Activated CD4-positive, alpha-beta memory T cell treated with anti-CD3 and anti-CD28 coated beads for 36 hours (primary cell): ENCODE results near the gene ANKS3. TPM values are rescaled to one million over a fixed set of nuclear protein-coding genes. Genes with fewer than 3 reads are reported as not detected.
A peak's percentile ranks its signal among the peaks of the same experiment; 100 is the strongest.

ENCODE experiments used
- CTCF ChIA-PET: fragments of 350-600 bp; sonication (Branson Sonifier 250); formaldehyde crosslinking; loops from one replicate; lab custom pipeline; 2021; ENCODE audit warnings: antibody characterized with exemption, inconsistent platforms; lab: Charles Lee
- POLR2A ChIA-PET: fragments of 350-600 bp; sonication (Branson Sonifier 250); formaldehyde crosslinking; loops from one replicate; lab custom pipeline; 2021; ENCODE audit warnings: antibody characterized with exemption; lab: Charles Lee
- DNase-seq: peaks from one replicate; pipeline ENCODE4 v3.0.0-alpha.2; 2020
- H3K27ac Mint-ChIP-seq: one replicate; pipeline ENCODE4 v1.8.0; 2021; ENCODE audit warnings: mixed read lengths
- H3K27me3 Mint-ChIP-seq: one replicate; pipeline ENCODE4 v1.8.0; 2021; ENCODE audit warnings: mixed read lengths
- H3K36me3 Mint-ChIP-seq: one replicate; pipeline ENCODE4 v1.8.0; 2021; ENCODE audit warnings: mixed read lengths
- H3K4me1 Mint-ChIP-seq: one replicate; pipeline ENCODE4 v1.8.0; 2021; ENCODE audit warnings: low read depth, mixed read lengths
- H3K4me3 Mint-ChIP-seq: one replicate; pipeline ENCODE4 v1.8.0; 2021; ENCODE audit warnings: mild to moderate bottlenecking, mixed read lengths
- H3K9me3 Mint-ChIP-seq: one replicate; pipeline ENCODE4 v1.8.0; 2021; ENCODE audit warnings: mixed read lengths
- intact Hi-C: fragments of 100-400 bp; cut with micrococcal nuclease; formaldehyde crosslinking; loops from one replicate; pipeline ENCODE4 v1.15.1; 2023
- total RNA-seq, 2 experiments: library from RNA; stranded (reverse); gene quantifications; one replicate each; pipeline ENCODE4 v1.2.3, GENCODE V29; 2021

Gene ANKS3
- total RNA-seq, 2 experiments from 2014 or later: 11.7 to 13.3 TPM

DNA sequence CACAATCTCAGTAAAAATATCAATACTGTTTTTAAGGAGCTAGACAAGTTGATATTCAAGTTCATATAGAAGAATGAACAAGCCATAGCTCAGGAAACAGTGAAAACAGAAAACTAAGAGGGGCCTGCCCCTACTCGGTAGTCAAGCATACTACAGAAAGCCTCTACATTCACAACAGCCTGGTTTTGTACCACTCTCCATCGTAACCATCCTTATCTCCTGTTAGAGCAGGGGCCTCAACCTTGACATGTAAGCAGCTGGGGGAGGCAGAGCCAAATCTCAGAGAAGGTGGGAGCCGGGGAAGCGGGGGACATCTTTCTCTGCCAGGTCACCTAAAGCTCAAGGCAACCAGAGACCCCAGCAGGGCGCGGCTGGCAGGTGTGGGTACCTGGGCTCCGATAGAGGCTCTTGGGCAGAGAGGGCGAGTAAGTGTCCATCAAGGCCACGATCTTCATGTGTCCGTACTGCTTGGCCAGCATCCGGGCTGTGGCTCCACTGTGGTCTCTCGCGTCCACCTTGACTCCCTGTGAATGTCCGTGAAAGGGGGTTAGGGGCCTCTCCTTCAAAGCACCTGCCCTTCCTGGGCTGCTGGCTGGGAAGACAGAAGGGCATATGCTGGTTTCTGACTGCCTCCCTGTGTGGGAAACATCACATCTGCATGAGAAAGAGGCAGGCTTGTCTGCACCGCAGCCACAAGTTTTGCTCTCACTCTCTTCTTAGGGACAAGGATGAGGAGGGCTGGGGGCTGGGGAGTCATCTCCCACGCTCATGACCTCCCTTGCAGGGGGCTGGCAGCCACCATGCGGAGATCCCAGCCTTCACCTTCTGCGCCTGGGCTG lies 20.2 kb downstream of the ANKS3 start:
- Mint-ChIP-seq H3K27me3 (no peaks in the 10 kb centered on the region), H3K36me3 (peaks cover 17% of the 10 kb centered on the region), H3K4me1 (no peaks in the 10 kb centered on the region), H3K9me3 (no peaks in the 10 kb centered on the region), H3K27ac (no peak overlapping the region), H3K4me3 (no peak overlapping the region)
- DNase-seq: no peak
- POLR2A ChIA-PET: interaction anchor here (0.6 kb wide), 1 partner anchor 37 kb away, joined by 3 read pairs; no protein-coding TSS in a partner anchor
- intact Hi-C loops: no loop called here
- CTCF ChIA-PET: no interaction called here

DNA sequence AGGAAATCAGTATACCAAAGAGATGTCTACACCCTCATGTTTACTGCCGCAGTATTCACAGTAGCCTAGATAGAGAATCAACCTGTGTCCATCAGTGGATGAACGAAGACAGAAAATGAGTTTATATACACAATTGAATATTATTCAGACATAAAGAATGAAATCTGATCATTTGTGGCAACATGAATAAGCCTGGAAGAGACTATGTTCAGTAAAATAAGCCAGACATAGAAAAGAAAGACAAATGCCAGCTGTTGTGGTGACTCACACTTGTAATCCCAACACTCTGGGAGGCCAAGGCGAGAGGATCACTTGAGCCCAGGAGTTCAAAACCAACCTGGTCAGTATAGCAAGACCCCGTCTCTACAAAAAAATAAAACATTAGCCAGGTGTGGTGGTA lies 24.6 kb downstream of the ANKS3 start:
- H3K36me3 Mint-ChIP-seq: peaks cover 21% of the 10 kb centered on the region
- H3K27me3 Mint-ChIP-seq: no peaks in the 10 kb centered on the region
- intact Hi-C loops: no loop called here
- no peak overlapping the region for H3K27ac Mint-ChIP-seq
- DNase-seq: no peak
- ChIA-PET CTCF (interaction anchor here (1.1 to 1.5 kb wide), 2 partner anchors 24 to 59 kb away, joined by 4 to 5 read pairs; partner anchors contain the start of genes ANKS3 and DNAAF8), POLR2A (no interaction called here)
- H3K4me1 Mint-ChIP-seq: no peaks in the 10 kb centered on the region
- no peaks in the 10 kb centered on the region for H3K9me3 Mint-ChIP-seq
- no peak overlapping the region for H3K4me3 Mint-ChIP-seq

DNA sequence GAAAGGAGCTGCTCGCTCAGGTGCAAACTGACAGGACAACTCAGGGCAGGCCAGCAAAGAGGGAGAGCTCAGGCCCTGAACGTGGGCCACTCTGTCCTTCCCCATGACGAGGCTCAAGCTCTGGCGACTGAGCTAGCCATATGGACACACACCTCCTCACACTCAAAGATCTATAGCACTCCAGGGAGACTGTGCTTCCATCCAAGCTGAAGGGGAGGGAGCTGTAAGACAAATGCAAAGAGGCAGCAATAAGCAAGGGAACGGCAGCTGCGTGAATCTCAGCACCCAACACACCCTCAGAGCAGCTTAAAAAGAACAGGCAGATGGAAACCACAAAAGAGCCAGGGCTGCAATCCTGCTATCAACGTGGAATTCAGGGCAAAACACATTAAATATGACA lies 27.2 kb downstream of the ANKS3 start:
- peaks cover 19% of the 10 kb centered on the region for H3K36me3 Mint-ChIP-seq

DNA sequence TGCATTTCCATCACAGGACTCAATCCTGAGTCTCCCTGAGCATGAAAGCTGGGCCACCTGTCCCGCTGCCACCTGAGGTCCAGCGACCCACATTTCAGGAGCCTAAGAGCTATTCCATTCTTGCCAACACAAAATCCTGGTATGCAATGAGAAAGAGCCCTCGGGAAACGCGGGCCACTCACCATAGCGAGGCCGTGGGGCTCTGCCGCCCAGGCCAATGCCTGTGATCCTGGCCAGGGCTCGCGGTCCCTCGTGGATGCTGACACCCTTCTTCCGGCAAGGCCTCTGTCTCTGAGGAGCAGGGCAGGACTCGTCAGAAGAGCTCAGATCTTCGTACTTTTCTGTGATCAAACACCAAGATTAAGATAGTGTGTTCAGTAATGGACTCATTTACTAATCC lies 29.2 kb downstream of the ANKS3 start:
- DNase-seq: no peak
- Mint-ChIP-seq H3K4me1 (peaks cover 5% of the 10 kb centered on the region), H3K9me3 (no peaks in the 10 kb centered on the region), H3K27ac (no peak overlapping the region), H3K27me3 (no peaks in the 10 kb centered on the region), H3K36me3 (peaks cover 15% of the 10 kb centered on the region), H3K4me3 (no peak overlapping the region)
- ChIA-PET POLR2A (no interaction called here), CTCF (no interaction called here)
- intact Hi-C loops: no loop called here

More for the DNA sequence above, 27.2 kb downstream of the ANKS3 start:
- DNase-seq: no peak
- Mint-ChIP-seq H3K9me3 (no peaks in the 10 kb centered on the region), H3K4me1 (no peaks in the 10 kb centered on the region), H3K27ac (no peak overlapping the region), H3K27me3 (no peaks in the 10 kb centered on the region), H3K4me3 (no peak overlapping the region)
- POLR2A ChIA-PET: interaction anchor here (0.5 to 1.3 kb wide), 3 partner anchors 14 to 192 kb away, joined by 3 to 4 read pairs (median 3); partner anchors contain the start of gene NUDT16L1
- intact Hi-C loops: no loop called here
- CTCF ChIA-PET: interaction anchor here (1.5 kb wide), 1 partner anchor 83 kb away, joined by 8 read pairs; no protein-coding TSS in a partner anchor

DNA sequence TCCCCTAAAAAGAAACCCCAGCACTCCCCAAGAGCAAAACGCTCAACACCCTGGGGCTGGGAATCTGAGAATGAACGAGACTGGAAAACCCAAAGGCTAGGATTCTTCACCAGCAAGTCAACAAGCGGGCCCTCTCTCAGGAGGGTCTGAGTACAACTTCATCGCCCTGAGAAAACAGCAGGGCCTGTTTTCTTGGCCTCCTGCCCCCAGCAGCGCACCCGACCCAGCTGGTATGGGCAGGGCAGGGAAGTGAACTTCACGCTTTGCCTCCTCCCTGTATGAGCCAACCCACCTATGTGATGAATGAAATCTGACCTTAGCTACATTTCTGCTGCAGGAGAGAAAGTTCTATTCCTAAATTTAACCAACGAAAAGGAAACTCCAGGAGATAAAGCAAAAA lies 29.6 kb downstream of the ANKS3 start:
- H3K36me3 Mint-ChIP-seq: peaks cover 15% of the 10 kb centered on the region
- H3K9me3 Mint-ChIP-seq: no peaks in the 10 kb centered on the region
- H3K4me1 Mint-ChIP-seq: peaks cover 5% of the 10 kb centered on the region
- H3K27me3 Mint-ChIP-seq: no peaks in the 10 kb centered on the region
- DNase-seq: no peak
- H3K4me3 Mint-ChIP-seq: no peak overlapping the region
- no peak overlapping the region for H3K27ac Mint-ChIP-seq
- POLR2A ChIA-PET: no interaction called here
- CTCF ChIA-PET: no interaction called here
- intact Hi-C loops: no loop called here

DNA sequence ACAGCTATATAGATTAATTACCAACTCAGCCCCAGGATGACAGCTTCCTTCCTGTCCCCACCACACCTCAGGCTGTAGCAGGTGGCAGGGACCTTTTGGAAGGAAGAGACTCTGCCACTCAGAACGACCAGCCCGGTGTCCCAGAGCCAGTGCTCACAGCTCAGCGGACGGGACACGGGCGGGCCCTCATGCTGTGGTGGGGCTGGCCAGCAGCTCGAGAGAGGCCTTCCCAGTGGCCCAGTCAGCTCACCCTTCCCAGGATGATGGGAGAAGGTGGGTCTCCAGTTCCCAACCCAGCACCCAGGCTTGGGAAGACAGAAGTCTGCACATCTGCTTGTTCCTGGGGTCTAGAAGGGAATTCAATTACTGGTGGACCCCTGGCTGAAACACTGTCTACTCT lies 30.2 kb downstream of the ANKS3 start:
- peaks cover 5% of the 10 kb centered on the region for H3K4me1 Mint-ChIP-seq
- H3K4me3 Mint-ChIP-seq: no peak overlapping the region
- H3K27me3 Mint-ChIP-seq: no peaks in the 10 kb centered on the region
- DNase-seq: no peak
- no peak overlapping the region for H3K27ac Mint-ChIP-seq
- intact Hi-C loops: no loop called here
- H3K36me3 Mint-ChIP-seq: peaks cover 15% of the 10 kb centered on the region
- H3K9me3 Mint-ChIP-seq: no peaks in the 10 kb centered on the region
- CTCF ChIA-PET: no interaction called here
- POLR2A ChIA-PET: interaction anchor here (0.8 kb wide), 1 partner anchor 95 kb away, joined by 3 read pairs; no protein-coding TSS in a partner anchor

DNA sequence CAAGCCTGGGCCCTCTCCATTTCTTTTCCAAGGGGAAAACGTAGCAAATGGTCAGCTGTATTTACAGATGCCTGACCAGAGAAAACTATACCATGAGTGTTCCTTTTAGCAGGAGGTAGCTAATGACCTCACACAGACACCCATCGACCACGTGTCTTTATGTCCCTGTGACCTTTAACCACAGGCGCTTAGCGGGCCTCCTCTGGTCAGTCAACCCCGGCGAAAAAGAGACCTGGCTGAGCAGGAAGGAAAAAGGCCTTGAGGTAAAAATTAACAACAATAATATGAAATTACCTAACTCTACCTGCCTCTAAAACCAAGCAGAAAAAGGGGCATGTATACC lies 31.6 kb downstream of the ANKS3 start:
- Mint-ChIP-seq H3K27ac (no peak overlapping the region), H3K27me3 (no peaks in the 10 kb centered on the region)
- POLR2A ChIA-PET: no interaction called here

DNA sequence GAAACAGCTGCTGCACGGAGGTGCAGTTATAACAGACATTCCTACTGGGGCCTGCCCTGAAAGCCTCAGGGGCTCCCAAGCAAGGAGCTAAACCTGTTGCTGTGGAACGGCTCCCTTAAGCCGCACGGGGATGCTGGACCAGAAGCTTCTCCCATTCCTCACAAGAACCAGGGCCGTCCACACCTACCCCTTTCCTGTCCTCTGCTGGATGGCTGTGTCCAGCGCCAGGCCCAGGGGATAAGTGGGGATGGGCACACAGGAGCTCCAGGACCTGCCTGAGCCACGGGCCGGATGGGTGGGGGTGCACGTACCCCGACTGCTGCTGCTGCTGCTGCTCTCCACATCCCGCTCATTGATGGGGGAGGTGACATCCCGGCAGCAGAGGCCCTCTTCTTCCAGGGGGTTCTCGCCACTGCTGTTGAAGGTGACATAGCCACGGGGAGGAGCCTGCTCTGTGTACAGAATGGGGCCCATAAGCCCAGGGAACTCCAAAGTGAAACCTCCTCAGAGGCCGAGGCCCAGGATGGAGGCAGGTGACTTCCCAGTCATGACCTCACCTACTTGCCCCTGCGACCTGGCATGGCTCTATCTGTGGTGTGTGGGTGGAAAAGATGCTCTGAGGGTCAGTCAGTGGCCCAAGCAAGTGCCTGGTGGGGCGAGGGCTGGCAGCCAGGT lies 32.1 kb downstream of the ANKS3 start:
- no peak overlapping the region for H3K4me3 Mint-ChIP-seq
- no peak overlapping the region for H3K27ac Mint-ChIP-seq
- no peak for DNase-seq
- intact Hi-C loops: no loop called here
- peaks cover 5% of the 10 kb centered on the region for H3K4me1 Mint-ChIP-seq
- ChIA-PET CTCF (no interaction called here), POLR2A (interaction anchor here (0.5 kb wide), 1 partner anchor 27 kb away, joined by 3 read pairs; no protein-coding TSS in a partner anchor)
- peaks cover 14% of the 10 kb centered on the region for H3K36me3 Mint-ChIP-seq
- H3K27me3 Mint-ChIP-seq: no peaks in the 10 kb centered on the region
- no peaks in the 10 kb centered on the region for H3K9me3 Mint-ChIP-seq

More for the DNA sequence above, 31.6 kb downstream of the ANKS3 start:
- intact Hi-C loops: no loop called here
- H3K4me1 Mint-ChIP-seq: peaks cover 5% of the 10 kb centered on the region
- DNase-seq: no peak
- no peak overlapping the region for H3K4me3 Mint-ChIP-seq
- H3K9me3 Mint-ChIP-seq: no peaks in the 10 kb centered on the region
- CTCF ChIA-PET: no interaction called here
- peaks cover 15% of the 10 kb centered on the region for H3K36me3 Mint-ChIP-seq

DNA sequence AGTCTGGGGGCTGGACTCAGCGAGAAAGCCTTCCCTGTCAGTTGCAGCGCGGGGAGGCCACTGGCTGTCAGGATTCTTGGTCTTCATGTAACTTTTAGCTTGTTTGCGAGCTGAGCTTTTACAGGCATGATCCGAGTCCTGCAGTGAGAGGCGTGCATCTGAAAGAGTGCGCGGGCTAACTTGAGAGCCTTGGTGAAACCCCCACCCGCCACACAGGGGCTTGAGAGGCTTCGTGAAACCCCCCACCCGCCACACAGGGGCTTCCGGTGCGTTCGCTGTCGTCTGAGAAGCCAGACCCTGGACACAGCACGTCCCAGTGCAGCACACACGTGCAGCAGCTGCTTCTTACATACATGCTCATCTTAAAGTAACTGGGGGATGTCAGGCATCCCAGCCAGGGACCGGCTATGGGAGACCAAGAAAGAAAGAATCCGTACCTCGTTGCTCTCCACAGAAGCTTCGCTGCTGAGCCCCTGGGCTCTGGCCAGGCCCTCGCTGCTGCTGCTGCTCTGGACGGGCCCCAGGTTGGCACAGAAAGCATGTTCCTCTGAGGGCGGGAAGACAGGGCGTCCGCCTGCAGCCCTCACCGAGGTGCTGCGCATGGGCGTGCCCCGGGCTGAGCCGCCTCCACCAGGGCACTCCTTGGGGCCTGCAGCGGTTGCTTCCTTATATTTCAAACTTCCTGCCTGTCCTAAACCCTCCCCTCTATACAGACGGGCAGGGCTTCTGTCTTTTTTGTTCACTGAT lies 32.9 kb downstream of the ANKS3 start:
- intact Hi-C loops: no loop called here
- peaks cover 5% of the 10 kb centered on the region for H3K4me1 Mint-ChIP-seq
- H3K27ac Mint-ChIP-seq: no peak overlapping the region
- POLR2A ChIA-PET: interaction anchor here (0.5 kb wide), 1 partner anchor 26 kb away, joined by 3 read pairs; no protein-coding TSS in a partner anchor
- H3K36me3 Mint-ChIP-seq: peaks cover 9% of the 10 kb centered on the region
- H3K9me3 Mint-ChIP-seq: no peaks in the 10 kb centered on the region
- no peak for DNase-seq
- CTCF ChIA-PET: interaction anchor here (0.6 kb wide), 1 partner anchor 566 kb away, joined by 3 read pairs; no protein-coding TSS in a partner anchor
- H3K27me3 Mint-ChIP-seq: no peaks in the 10 kb centered on the region
- H3K4me3 Mint-ChIP-seq: no peak overlapping the region

DNA sequence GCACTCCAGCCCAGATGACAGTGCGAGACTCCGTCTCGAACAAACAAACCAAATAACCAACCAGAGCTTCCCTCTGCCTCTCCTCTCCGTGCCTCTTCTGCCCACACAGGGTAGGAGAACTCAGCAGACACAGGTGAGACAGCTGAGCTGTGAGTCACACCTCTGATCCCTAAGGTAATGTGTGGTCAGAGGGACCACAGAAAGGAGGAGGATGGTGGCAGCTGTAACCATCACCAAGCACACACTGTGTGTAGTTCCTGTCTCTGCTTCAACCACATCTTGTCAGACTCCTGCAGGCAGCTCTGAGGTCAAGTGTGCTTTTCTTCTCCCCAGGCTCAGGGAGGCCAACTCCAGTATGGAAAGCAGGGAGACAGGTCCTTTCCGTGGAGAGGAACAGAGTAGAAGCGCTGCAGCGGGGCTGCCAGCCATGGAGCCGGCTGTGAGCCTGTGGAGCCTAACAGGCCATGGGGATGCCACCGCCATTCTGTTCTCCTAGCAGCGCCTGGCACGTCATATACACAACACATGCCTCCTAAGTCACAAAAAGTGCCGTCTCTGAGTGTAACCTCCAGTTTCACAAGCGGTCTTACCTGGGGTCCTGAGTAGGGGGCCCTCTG lies 33.6 kb downstream of the ANKS3 start:
- ChIA-PET CTCF (interaction anchor here (0.6 kb wide), 1 partner anchor 566 kb away, joined by 3 read pairs; no protein-coding TSS in a partner anchor), POLR2A (no interaction called here)
- no peak overlapping the region for H3K27ac Mint-ChIP-seq
- H3K4me1 Mint-ChIP-seq: peaks cover 6% of the 10 kb centered on the region
- no peak overlapping the region for H3K4me3 Mint-ChIP-seq
- no peaks in the 10 kb centered on the region for H3K9me3 Mint-ChIP-seq
- intact Hi-C loops: no loop called here
- no peaks in the 10 kb centered on the region for H3K27me3 Mint-ChIP-seq
- peak; percentile 46 for DNase-seq
- H3K36me3 Mint-ChIP-seq: peaks cover 9% of the 10 kb centered on the region

DNA sequence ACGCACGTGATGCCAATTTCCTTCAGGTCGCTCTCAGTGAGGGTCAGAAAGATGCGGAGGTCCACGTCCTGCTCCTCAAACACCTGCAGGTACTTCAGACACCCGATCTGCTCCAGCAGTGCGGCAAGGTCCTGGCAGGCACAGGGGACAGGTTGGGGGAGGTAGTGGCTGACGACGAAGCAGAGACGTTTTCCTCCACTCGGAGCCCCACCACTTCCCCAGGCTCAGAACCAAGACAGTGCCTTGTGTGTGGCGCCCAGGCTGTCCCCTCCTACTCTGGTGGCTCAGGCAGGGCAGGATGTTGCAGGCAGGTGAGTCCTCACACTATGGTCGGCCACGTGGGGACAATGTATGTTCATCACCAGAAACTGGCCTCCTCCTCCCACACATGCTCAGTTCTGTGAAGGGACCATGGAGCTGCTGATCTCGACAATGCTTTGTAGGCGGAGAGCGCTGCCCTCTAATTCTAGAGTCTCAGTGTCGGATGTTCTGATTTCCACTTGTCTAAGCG lies 35.0 kb downstream of the ANKS3 start:
- intact Hi-C loops: no loop called here
- peaks cover 11% of the 10 kb centered on the region for H3K4me1 Mint-ChIP-seq
- peaks cover 6% of the 10 kb centered on the region for H3K36me3 Mint-ChIP-seq
- no peaks in the 10 kb centered on the region for H3K9me3 Mint-ChIP-seq
- DNase-seq: no peak
- no peak overlapping the region for H3K27ac Mint-ChIP-seq
- no peaks in the 10 kb centered on the region for H3K27me3 Mint-ChIP-seq
- ChIA-PET CTCF (no interaction called here), POLR2A (no interaction called here)
- no peak overlapping the region for H3K4me3 Mint-ChIP-seq
